Measurements from ENCODE around the gene GRPEL1. TPM values are rescaled to one million over a fixed set of nuclear protein-coding genes. Genes with fewer than 3 reads are reported as not detected.

Gene GRPEL1
- total RNA-seq, 1 donor from 2014 or later = 31.4 TPM

DNA sequence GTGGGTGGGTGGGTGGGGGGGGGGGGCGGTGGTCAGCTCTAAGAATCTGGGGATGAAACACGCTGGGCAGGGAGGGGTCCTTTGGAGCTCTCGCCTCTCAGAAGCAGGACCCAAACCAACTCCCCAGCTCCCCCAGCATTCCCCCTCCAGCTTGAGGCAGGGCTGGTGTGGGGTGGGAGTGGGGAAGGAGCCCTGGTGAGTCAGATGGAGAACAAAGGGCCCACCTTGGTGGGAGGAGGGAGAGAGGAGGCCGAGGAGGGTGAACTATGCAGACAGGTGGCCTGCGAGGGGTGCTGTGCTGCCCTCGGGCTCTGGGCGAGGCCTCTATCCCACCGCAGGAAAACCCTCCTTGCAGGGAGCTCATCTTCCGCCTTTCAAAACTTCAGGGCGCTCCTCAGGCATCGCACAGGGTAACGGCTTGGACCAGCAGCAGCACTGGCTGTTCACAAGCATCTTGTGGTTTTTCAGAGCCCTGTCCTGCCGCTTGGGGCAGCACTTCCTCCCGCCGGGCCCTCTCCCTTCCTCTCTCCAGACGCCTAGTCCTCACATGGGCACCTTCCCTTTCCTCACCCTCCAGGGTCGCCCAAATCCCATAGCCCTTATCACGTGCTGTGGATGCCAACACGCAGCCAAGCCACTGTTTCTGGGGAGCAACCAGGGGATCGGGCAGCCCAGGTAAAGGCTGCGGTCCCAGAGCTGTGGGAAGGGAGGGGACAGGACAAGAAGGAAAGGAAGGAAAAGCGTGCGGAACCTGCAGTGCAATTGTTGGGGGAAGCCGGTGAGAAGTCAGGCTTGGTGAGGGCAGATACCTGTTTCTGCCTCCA, 34.0 kb upstream of the GRPEL1 start:
- H3K4me1 Mint-ChIP-seq (ENCODE audit: unreplicated experiment) = peaks cover 14% of the 10 kb centered on the region
- DNase-seq (ENCODE audit: extremely low spot score, unreplicated experiment) = no peak
- H3K36me3 Mint-ChIP-seq = no peaks in the 10 kb centered on the region
- H3K27ac Mint-ChIP-seq = peak overlapping the region; percentile 39
- no peaks in the 10 kb centered on the region for H3K9me3 Mint-ChIP-seq
- H3K27me3 Mint-ChIP-seq = peaks cover 11% of the 10 kb centered on the region
- H3K4me3 Mint-ChIP-seq = peak overlapping the region; percentile 89
- TF ChIP-seq CTCF (conservative IDR thresholded peaks at IDR 0.05) = peak; percentile 86

GRCh38 chr4:7096236-7096635, 28.4 kb upstream of the GRPEL1 start:
- no peak overlapping the region for H3K27ac Mint-ChIP-seq
- no peak for DNase-seq (ENCODE audit: extremely low spot score, unreplicated experiment)
- H3K36me3 Mint-ChIP-seq = no peaks in the 10 kb centered on the region
- H3K9me3 Mint-ChIP-seq = peaks cover 5% of the 10 kb centered on the region
- H3K4me3 Mint-ChIP-seq = no peak overlapping the region
- no peaks in the 10 kb centered on the region for H3K4me1 Mint-ChIP-seq (ENCODE audit: unreplicated experiment)
- no peak for TF ChIP-seq CTCF (conservative IDR thresholded peaks at IDR 0.05)
- peaks cover 15% of the 10 kb centered on the region for H3K27me3 Mint-ChIP-seq

- H3K27ac Mint-ChIP-seq = no peak overlapping the region
- H3K4me3 Mint-ChIP-seq = no peak overlapping the region
Observed at GRCh38 chr4:7095611-7096155, 27.8 kb upstream of the GRPEL1 start.

GRCh38 chr4:7094916-7095315, 27.1 kb upstream of the GRPEL1 start:
- Mint-ChIP-seq H3K36me3 (no peaks in the 10 kb centered on the region), H3K4me1 (ENCODE audit: unreplicated experiment) (peaks cover 2% of the 10 kb centered on the region), H3K4me3 (no peak overlapping the region), H3K27me3 (peaks cover 15% of the 10 kb centered on the region), H3K9me3 (peaks cover 5% of the 10 kb centered on the region), H3K27ac (no peak overlapping the region)
- TF ChIP-seq CTCF (conservative IDR thresholded peaks at IDR 0.05) = no peak
- no peak for DNase-seq (ENCODE audit: extremely low spot score, unreplicated experiment)

More at GRCh38 chr4:7095611-7096155, 27.8 kb upstream of the GRPEL1 start:
- TF ChIP-seq CTCF (conservative IDR thresholded peaks at IDR 0.05) = no peak
- no peak for DNase-seq (ENCODE audit: extremely low spot score, unreplicated experiment)
- H3K36me3 Mint-ChIP-seq = no peaks in the 10 kb centered on the region
- peaks cover 15% of the 10 kb centered on the region for H3K27me3 Mint-ChIP-seq
- no peaks in the 10 kb centered on the region for H3K4me1 Mint-ChIP-seq (ENCODE audit: unreplicated experiment)
- H3K9me3 Mint-ChIP-seq = peaks cover 5% of the 10 kb centered on the region

DNA sequence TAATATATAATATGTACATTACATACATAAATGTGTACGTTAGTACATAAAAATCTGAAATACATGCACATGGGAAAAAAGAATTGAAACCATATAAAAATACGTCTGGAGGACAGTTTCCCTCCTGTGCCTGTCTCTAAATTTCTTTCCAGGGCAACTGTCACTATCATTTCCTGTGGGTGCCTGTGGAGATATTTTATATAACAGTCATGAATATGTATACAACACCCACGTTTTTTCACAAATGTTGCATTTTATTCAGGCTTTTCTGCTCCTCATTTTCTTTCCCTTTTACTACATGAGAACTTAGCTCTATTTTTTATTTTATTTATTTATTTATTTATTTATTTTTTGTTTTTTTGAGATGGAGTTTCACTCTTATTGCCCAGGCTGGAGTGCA, 24.2 kb upstream of the GRPEL1 start:
- no peak for TF ChIP-seq CTCF (conservative IDR thresholded peaks at IDR 0.05)
- Mint-ChIP-seq H3K9me3 (peaks cover 5% of the 10 kb centered on the region), H3K27ac (no peak overlapping the region), H3K36me3 (no peaks in the 10 kb centered on the region), H3K4me1 (ENCODE audit: unreplicated experiment) (peaks cover 9% of the 10 kb centered on the region), H3K27me3 (peaks cover 11% of the 10 kb centered on the region), H3K4me3 (no peak overlapping the region)
- DNase-seq (ENCODE audit: extremely low spot score, unreplicated experiment) = no peak
